NOMO-1 (cell line): ENCODE data around the gene PRICKLE1.

Source experiments
- DNase-seq, 2 experiments: peaks; one replicate each; lab custom pipeline; 2025; ENCODE audit not compliant: unreplicated experiment in 2 of 2; lab: John Stamatoyannopoulos, UW

Gene PRICKLE1

GRCh38 chr12:42463671-42464070, 125.9 kb downstream of the PRICKLE1 start:
- DNase-seq: no peak

GRCh38 chr12:42462486-42462885, 127.1 kb downstream of the PRICKLE1 start:
- DNase-seq: no peak

GRCh38 chr12:42459336-42459847, 130.2 kb downstream of the PRICKLE1 start:
- DNase-seq: no peak

- DNase-seq: no peak
Observed at GRCh38 chr12:42458575-42458974, 131.0 kb downstream of the PRICKLE1 start.

- no peak for DNase-seq
Observed at GRCh38 chr12:42450248-42450647, 139.3 kb downstream of the PRICKLE1 start.

- no peak for DNase-seq
Observed at GRCh38 chr12:42448841-42449240, 140.7 kb downstream of the PRICKLE1 start.

- no peak for DNase-seq
Observed at GRCh38 chr12:42447371-42447786, 142.2 kb downstream of the PRICKLE1 start.

- no peak for DNase-seq
Observed at GRCh38 chr12:42446761-42447160, 142.8 kb downstream of the PRICKLE1 start.

- DNase-seq: no peak
Observed at GRCh38 chr12:42445891-42446290, 143.7 kb downstream of the PRICKLE1 start.

GRCh38 chr12:42444192-42444943, 145.2 kb downstream of the PRICKLE1 start:
- DNase-seq: no peak

GRCh38 chr12:42442888-42443287, 146.7 kb downstream of the PRICKLE1 start:
- no peak for DNase-seq

GRCh38 chr12:42442311-42442759, 147.2 kb downstream of the PRICKLE1 start:
- no peak for DNase-seq

GRCh38 chr12:42440608-42441007, 148.9 kb downstream of the PRICKLE1 start:
- no peak for DNase-seq

- DNase-seq: no peak
Observed at GRCh38 chr12:42432517-42433140, 156.9 kb downstream of the PRICKLE1 start.

GRCh38 chr12:42428850-42429249, 160.7 kb downstream of the PRICKLE1 start:
- no peak for DNase-seq

GRCh38 chr12:42426746-42427145, 162.8 kb downstream of the PRICKLE1 start:
- DNase-seq: no peak

GRCh38 chr12:42422785-42423184, 166.8 kb downstream of the PRICKLE1 start:
- no peak for DNase-seq

- DNase-seq: no peak
Observed at GRCh38 chr12:42421844-42422779, 167.4 kb downstream of the PRICKLE1 start.

GRCh38 chr12:42420395-42420794, 169.2 kb downstream of the PRICKLE1 start:
- DNase-seq: no peak

- no peak for DNase-seq
Observed at GRCh38 chr12:42410340-42410739, 179.2 kb downstream of the PRICKLE1 start.

- DNase-seq: no peak
Observed at GRCh38 chr12:42409471-42409870, 180.1 kb downstream of the PRICKLE1 start.
